Measurements from ENCODE around the gene FHIT.
"Not testable (repeated sequence)": the region's sequence is repeated elsewhere in the genome, so short reads cannot be mapped to it uniquely, and the experiment has no call there.

FHIT gene

GRCh38 chr3:61221759-61222362 lies 29.4 kb downstream of the FHIT start:
- H3K4me3 ChIP-seq (ENCODE audit: low read depth, low read length), result no peak overlapping the region
- TF ChIP-seq, protein P1, sequence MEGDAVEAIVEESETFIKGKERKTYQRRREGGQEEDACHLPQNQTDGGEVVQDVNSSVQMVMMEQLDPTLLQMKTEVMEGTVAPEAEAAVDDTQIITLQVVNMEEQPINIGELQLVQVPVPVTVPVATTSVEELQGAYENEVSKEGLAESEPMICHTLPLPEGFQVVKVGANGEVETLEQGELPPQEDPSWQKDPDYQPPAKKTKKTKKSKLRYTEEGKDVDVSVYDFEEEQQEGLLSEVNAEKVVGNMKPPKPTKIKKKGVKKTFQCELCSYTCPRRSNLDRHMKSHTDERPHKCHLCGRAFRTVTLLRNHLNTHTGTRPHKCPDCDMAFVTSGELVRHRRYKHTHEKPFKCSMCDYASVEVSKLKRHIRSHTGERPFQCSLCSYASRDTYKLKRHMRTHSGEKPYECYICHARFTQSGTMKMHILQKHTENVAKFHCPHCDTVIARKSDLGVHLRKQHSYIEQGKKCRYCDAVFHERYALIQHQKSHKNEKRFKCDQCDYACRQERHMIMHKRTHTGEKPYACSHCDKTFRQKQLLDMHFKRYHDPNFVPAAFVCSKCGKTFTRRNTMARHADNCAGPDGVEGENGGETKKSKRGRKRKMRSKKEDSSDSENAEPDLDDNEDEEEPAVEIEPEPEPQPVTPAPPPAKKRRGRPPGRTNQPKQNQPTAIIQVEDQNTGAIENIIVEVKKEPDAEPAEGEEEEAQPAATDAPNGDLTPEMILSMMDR (conservative IDR thresholded peaks at IDR 0.05; ENCODE audit: low read depth, low read length), result no peak
- DNase-seq (ENCODE audit: low read depth), result no peak

DNA sequence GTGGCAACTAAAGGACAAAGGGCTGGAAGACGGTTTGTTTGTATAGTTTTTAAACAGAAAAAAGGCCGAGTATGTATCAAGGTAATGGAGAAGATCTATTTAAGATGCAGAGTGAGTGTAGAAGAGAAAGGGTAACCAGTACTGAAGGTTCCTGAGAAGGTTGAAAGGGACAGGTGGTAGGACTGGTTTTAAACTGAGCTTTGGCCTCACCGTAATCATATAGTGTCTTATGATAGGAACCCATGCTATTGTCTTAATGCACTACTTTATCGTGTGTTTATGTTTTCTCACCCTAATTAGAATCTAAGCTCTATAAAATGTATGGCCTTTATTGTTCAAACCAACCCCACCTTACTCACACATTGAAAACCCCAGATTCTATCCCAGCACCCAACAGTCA lies 32.7 kb downstream of the FHIT start:
- H3K4me3 ChIP-seq (ENCODE audit: low read depth, low read length), result no peak overlapping the region
- TF ChIP-seq, protein P1 (conservative IDR thresholded peaks at IDR 0.05; ENCODE audit: low read depth, low read length), result no peak
- no peak for DNase-seq (ENCODE audit: low read depth)

DNA sequence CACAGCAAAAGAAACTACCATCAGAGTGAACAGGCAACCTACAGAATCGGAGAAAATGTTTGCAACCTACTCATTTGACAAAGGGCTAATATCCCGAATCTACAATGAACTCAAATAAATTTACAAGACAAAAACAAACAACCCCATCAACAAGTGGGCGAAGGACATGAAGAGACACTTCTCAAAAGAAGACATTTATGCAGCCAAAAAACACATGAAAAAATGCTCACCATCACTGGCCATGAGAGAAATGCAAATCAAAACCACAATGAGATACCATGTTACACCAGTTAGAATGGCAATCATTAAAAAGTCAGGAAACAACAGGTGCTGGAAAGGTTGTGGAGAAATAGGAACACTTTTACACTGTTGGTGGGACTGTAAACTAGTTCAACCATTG lies 35.1 kb downstream of the FHIT start:
- not testable (repeated sequence) for H3K4me3 ChIP-seq (ENCODE audit: low read depth, low read length); DNase-seq (ENCODE audit: low read depth)

- DNase-seq (ENCODE audit: low read depth), result no peak
- no peak overlapping the region for H3K4me3 ChIP-seq (ENCODE audit: low read depth, low read length)
- TF ChIP-seq, protein P1 (conservative IDR thresholded peaks at IDR 0.05; ENCODE audit: low read depth, low read length), result no peak
Observed at GRCh38 chr3:61202086-61202485, 49.2 kb downstream of the FHIT start.

DNA sequence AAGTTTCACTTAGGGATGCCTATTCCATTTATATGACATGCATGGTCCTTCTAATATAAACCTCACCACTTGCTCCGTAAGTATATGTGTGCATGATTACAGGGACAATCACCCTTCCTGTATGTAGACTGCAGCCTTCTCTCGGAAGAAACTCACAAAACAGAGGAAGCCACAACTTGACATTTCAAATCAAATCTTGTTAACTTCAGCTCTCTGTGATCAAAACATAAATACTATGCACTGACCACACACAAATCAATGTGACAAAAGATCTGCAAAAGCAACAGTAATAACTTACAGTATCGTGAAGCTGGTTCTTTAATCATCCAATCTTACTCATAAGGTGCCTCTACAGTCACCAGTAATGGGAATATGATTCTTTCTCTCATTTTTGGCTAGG lies 50.2 kb downstream of the FHIT start:
- no peak overlapping the region for H3K4me3 ChIP-seq (ENCODE audit: low read depth, low read length)

GRCh38 chr3:61200270-61200669 lies 51.0 kb downstream of the FHIT start:
- TF ChIP-seq, protein P1 (conservative IDR thresholded peaks at IDR 0.05; ENCODE audit: low read depth, low read length), result no peak
- no peak overlapping the region for H3K4me3 ChIP-seq (ENCODE audit: low read depth, low read length)

More for the DNA sequence above, 50.2 kb downstream of the FHIT start:
- DNase-seq (ENCODE audit: low read depth), result no peak
- TF ChIP-seq, protein P1 (conservative IDR thresholded peaks at IDR 0.05; ENCODE audit: low read depth, low read length), result no peak

GRCh38 chr3:61199843-61200242 lies 51.4 kb downstream of the FHIT start:
- no peak overlapping the region for H3K4me3 ChIP-seq (ENCODE audit: low read depth, low read length)
- DNase-seq (ENCODE audit: low read depth), result no peak
- TF ChIP-seq, protein P1 (conservative IDR thresholded peaks at IDR 0.05; ENCODE audit: low read depth, low read length), result no peak

More at GRCh38 chr3:61200270-61200669, 51.0 kb downstream of the FHIT start:
- no peak for DNase-seq (ENCODE audit: low read depth)
